Right lung (tissue), 5 donors: ENCODE measurements around the gene SF1. TPM values are rescaled to one million over a fixed set of nuclear protein-coding genes. Genes with fewer than 3 reads are reported as not detected.

Experiments
- DNase-seq, 2 donors: peaks; one replicate each; pipeline ENCODE4 v3.0.0-alpha.2; 2013
- polyA plus RNA-seq, 5 donors: library from polyadenylated mRNA; unstranded; fragments of 120-200 nt; gene quantifications; one replicate each; pipeline versions ENCODE4 v1.2.1 to v1.2.3, GENCODE V29; 2013; ENCODE audit warnings: inconsistent platforms in 1 of 5, low replicate concordance in 1 of 5; ENCODE audit not compliant: insufficient read length in 5 of 5, insufficient read depth in 1 of 5

Gene SF1
- polyA plus RNA-seq, 5 donors, result 394 to 497 (median 409) TPM

GRCh38 chr11:64763526-64764039 lies 14.8 kb downstream of the SF1 start:
- no peak for DNase-seq

- no peak for DNase-seq
Measured at GRCh38 chr11:64762674-64763525, 15.4 kb downstream of the SF1 start.

DNA sequence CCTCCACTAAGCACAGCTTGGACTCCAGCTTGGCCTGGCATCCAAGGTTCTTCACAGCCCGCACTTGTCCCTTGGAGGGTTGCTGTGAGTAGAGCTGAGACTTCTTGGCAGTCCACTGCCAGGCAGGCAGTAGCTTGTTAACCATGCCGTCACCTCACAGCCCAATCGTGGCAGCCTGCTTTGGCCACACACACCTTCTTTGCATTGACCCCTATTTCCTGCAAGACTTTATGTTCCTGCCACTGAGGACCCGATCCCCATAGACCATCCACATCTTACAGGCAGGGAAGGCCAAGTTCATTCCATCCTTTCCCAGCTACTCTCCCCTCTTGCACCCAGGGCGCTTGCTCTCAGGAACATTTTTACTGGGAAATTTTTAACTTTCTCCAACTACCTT lies 16.1 kb downstream of the SF1 start:
- no peak for DNase-seq

DNA sequence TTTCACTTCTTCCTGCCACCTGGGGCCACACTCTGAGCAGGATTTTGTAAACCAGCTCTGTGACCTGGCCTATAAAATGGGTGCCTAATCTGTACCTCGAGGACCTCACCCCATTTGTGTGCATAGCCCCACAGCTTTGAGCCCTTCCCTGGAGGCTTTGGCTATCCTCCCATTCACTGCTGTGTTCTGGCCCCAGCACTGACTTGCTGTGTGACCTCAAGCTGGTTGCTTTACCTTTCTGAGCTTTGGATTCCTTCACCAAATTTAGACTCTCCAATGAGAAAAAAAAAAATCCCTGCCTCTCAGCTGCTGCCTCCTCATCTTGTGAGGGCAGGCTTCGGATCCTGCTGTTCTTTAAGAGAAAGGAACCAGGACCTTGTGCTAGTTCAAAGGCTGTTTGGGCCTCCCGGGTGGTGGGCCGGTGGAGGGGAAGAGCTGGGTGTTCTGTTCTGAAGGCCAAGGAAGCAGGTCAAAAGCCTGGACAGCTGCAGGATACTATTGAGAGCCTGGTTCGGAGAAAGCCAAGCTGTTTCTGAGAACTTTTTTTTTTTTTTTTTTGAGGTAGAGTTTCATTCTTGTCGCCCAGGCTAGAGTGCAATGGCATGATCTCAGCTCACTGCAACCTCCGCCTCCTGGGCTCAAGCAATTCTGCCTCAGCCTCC lies 17.5 kb downstream of the SF1 start:
- DNase-seq, result no peak

GRCh38 chr11:64759722-64760719 lies 18.3 kb downstream of the SF1 start, which contains the start of gene PYGM:
PYGM (minus strand) TSS chr11:64759974; CDS start chr11:64759898, 76 bp downstream.
- DNase-seq, result peak; percentile 68 to 71

GRCh38 chr11:64759131-64759721 lies 19.1 kb downstream of the SF1 start:
- no peak for DNase-seq

- DNase-seq, result no peak
Measured at GRCh38 chr11:64758330-64759079, 19.8 kb downstream of the SF1 start.

DNA sequence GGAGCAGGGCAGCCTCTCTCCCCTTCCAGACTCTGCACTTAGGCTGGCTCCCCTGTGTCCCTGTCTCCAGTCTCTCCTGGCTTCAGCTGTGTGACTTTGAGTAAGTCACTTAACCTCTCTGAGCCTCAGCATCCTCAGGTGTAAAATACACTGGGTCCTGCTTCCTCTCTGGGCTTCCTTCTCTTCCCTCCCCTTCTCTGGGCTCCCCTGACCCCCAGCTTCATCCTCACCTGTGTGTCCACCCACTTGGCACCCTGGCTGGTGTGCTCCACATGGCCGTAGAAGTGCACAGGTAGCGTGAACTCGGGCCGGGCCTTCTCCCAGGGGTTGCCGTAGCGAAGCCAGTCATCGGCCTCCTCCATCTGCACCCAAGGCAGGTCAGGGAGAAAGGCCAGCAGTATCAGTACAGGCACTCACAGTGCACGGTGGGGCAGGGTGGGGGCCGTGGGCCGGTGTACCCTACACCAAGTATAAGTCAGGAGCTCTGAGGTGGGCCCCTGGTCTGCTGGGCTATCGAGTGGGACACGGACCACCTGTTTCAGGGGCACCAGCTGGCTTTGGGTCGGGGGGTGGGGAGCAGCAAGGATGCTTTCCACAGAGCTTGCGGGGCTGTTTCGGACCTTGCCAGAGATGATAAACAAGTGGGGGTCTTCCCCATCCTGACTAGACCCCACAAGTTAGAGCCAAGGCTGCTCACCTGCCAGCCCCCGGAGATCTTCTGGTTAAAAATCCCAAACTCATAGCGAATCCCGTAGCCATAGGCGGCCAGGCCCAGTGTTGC lies 20.6 kb downstream of the SF1 start:
- no peak for DNase-seq

DNA sequence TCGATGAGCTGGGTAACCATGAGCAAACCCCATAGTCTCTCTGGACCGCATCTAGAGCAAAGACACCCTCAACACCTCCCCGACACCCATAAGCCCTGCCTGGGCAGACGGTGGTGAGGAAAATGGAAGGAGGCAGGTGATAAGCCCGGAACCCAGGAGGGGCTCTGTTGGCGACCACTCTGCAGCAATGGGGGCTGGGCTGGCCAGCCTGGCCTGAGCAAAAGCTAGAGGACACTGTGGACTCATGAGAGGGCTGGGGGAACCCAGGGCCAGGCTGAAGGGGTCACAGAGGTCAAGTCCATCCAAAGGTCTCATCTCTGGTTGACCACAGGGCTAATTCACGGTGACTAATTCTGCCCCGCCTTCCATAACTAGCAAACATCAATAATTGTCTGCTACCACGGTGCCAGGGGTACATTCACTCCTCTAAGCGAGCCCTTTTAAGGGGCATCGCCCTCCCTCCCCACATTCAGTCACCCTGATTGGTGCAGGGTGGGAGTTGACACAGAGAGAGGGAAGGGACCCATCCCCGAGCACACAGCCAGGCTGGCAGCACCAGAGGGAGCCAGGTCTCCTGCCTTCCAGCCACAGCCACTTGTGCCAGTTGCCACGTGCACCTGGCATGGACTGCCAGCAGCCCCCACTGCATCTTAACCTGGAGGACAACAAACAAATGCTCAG lies 22.5 kb downstream of the SF1 start:
- DNase-seq, result no peak

GRCh38 chr11:64754919-64755662 lies 23.3 kb downstream of the SF1 start:
- no peak for DNase-seq

- DNase-seq, result no peak
Measured at GRCh38 chr11:64754124-64754918, 24.0 kb downstream of the SF1 start.

DNA sequence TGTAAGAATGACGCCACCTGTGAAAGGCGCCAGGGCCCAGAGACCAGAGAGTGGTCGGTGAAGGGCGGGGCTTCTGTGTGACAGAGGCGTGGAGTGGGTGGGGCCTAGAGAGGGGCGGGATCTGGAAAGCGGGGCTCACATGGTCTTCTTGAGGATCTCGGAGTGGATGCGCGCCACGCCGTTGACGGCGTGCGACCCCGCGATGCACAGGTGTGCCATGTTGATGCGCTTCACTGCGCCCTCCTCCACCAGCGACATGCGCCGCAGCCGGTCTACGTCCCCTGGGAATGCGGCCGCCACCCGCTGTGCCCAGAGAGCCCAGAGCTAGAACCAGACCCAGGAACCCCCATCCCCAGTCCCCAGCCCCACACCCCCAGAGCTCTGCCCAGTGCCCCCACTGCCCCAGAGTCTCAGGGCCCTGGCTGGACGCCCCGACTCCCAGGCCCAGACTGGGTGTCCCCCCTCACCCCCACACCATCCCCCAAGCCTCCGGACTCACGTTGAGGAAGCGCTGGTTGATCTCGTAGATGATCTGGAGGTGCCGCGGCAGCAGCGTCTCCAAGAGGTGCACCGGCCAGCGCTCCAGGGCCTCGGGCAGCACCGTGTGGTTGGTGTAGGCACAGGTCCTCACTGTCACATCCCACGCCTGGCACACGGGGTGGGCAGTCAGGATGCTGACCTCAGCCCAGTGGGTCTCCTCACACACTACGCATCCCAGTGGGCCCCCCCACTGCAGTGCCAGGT lies 24.8 kb downstream of the SF1 start:
- DNase-seq, result no peak

DNA sequence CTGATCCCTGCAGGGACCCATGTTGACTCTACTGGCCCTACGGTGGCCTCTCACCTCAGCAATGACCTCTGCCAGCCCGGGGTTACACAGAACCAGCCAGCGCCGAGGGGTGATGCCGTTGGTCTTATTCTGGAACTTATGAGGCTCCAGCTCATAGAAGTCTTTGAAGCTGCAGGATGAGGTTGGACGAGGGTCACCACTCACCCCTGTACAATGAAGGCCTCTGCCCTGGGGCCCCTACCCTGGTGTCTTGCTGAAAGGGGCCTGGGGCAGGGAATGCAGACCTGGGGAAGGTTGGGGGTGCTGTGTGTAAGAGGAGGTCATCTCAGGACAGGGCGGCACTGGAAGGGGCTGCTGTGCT lies 25.3 kb downstream of the SF1 start:
- DNase-seq, result no peak

GRCh38 chr11:64752175-64752970 lies 26.0 kb downstream of the SF1 start:
- DNase-seq, result no peak

- no peak for DNase-seq
Measured at GRCh38 chr11:64751580-64751979, 26.8 kb downstream of the SF1 start.

- no peak for DNase-seq
Measured at GRCh38 chr11:64751136-64751535, 27.2 kb downstream of the SF1 start.
